BE2C (cell line): ENCODE data around the gene ZNF276.
"Not testable (repeated sequence)": the region's sequence is repeated elsewhere in the genome, so short reads cannot be mapped to it uniquely, and the experiment has no call there.

Experiments used
- DNase-seq: peaks from one replicate; pipeline ENCODE4 v3.0.0-alpha.2; 2020
- H3K27me3 ChIP-seq: fragments of 250-450 bp; sonication (Bioruptor Pico); 2 replicates; pipeline ENCODE4 v1.5.1; 2020; ENCODE audit warnings: mild to moderate bottlenecking
- H3K36me3 ChIP-seq: fragments of 250-450 bp; sonication (Bioruptor Pico); 2 replicates; pipeline ENCODE4 v1.5.1; 2020; ENCODE audit warnings: mild to moderate bottlenecking
- H3K4me1 ChIP-seq: fragments of 250-450 bp; sonication (Bioruptor Pico); 2 replicates; pipeline ENCODE4 v1.5.1; 2020
- H3K4me3 ChIP-seq: 2 replicates; pipeline ENCODE4 v1.5.1; 2011; ENCODE audit warnings: low read depth, low read length
- H3K9me3 ChIP-seq: fragments of 250-450 bp; sonication (Bioruptor Pico); 2 replicates; pipeline ENCODE4 v1.5.1; 2020
- TF ChIP-seq, protein P1 (sequence below): IDR thresholded peaks from 2 replicates; pipeline ENCODE4 v1.5.1; 2012; ENCODE audit warnings: mild to moderate bottlenecking, low read depth, low read length

ZNF276 gene

GRCh38 chr16:89691986-89692569, 29.3 kb upstream of the ZNF276 start:
- peaks cover 47% of the 10 kb centered on the region for H3K36me3 ChIP-seq
- TF ChIP-seq, protein P1, sequence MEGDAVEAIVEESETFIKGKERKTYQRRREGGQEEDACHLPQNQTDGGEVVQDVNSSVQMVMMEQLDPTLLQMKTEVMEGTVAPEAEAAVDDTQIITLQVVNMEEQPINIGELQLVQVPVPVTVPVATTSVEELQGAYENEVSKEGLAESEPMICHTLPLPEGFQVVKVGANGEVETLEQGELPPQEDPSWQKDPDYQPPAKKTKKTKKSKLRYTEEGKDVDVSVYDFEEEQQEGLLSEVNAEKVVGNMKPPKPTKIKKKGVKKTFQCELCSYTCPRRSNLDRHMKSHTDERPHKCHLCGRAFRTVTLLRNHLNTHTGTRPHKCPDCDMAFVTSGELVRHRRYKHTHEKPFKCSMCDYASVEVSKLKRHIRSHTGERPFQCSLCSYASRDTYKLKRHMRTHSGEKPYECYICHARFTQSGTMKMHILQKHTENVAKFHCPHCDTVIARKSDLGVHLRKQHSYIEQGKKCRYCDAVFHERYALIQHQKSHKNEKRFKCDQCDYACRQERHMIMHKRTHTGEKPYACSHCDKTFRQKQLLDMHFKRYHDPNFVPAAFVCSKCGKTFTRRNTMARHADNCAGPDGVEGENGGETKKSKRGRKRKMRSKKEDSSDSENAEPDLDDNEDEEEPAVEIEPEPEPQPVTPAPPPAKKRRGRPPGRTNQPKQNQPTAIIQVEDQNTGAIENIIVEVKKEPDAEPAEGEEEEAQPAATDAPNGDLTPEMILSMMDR: no peak

DNA sequence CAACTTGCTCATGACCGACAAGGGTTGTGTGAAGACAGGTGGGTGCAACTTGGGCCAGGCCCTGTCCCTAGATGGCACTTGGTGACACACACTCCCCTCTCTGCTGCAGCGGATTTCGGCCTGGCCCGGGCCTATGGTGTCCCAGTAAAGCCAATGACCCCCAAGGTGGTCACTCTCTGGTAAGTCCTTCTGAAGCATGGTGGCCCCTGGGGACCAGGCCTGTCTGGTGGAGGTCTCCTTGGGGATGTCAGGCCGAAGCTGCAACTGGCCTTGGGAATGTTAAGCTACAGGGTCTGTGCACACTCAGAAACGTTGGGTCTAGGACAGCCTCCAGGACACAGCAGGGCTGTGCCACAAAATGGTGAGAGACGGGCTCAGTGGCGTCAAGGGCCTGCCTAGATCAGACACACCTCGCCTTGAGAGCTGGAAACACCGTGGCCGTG, 28.0 kb upstream of the ZNF276 start:
- Histone ChIP-seq H3K4me3 (no peak overlapping the region), H3K27me3 (no peaks in the 10 kb centered on the region), H3K9me3 (no peaks in the 10 kb centered on the region), H3K36me3 (peaks cover 47% of the 10 kb centered on the region), H3K4me1 (peaks cover 16% of the 10 kb centered on the region)
- no peak for DNase-seq
- TF ChIP-seq, protein P1: no peak

More at GRCh38 chr16:89691986-89692569, 29.3 kb upstream of the ZNF276 start:
- Histone ChIP-seq H3K4me1 (peaks cover 6% of the 10 kb centered on the region), H3K4me3 (no peak overlapping the region), H3K9me3 (no peaks in the 10 kb centered on the region), H3K27me3 (no peaks in the 10 kb centered on the region)
- DNase-seq: no peak

- no peaks in the 10 kb centered on the region for H3K27me3 ChIP-seq
- no peak for DNase-seq
- H3K4me3 ChIP-seq: no peak overlapping the region
- TF ChIP-seq, protein P1: no peak
- peaks cover 16% of the 10 kb centered on the region for H3K4me1 ChIP-seq
- no peaks in the 10 kb centered on the region for H3K9me3 ChIP-seq
- H3K36me3 ChIP-seq: peaks cover 46% of the 10 kb centered on the region
These were observed 27.2 kb upstream of the ZNF276 start for GRCh38 chr16:89693931-89694783.

- Histone ChIP-seq H3K4me1 (peaks cover 17% of the 10 kb centered on the region), H3K36me3 (peaks cover 42% of the 10 kb centered on the region)
These were observed 26.6 kb upstream of the ZNF276 start for GRCh38 chr16:89694784-89695085.

DNA sequence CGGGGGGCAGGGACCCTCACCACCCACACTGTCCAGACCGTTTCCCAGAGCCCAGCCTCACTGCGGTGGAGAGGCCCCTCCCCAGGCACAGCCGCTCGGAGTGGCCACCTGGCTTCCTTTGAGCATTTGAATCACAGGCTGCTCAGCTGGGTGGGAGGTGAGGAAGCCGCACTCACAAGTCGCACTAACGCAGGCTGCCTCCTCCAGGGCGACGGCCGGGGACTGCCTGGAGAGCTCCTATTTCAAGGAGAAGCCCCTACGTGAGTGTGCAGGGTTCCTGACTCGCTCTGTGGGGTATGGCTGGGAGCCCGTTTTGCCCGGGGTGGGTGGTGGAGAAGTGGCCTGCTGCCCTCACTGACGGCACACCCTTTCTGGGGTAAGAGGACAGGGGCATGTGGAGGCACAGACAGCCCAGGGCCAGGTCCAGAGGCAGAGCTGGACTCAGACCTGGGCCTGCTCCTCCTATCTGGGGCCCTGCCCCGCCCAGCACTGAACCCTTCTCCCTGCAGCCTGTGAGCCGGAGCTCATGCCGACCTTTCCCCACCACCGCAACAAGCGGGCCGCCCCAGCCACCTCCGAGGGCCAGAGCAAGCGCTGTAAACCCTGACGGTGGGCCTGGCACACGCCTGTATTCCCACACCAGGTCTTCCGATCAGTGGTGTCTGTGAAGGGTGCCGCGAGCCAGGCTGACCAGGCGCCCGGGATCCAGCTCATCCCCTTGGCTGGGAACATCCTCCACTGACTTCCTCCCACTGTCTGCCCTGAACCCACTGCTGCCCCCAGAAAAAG, 26.1 kb upstream of the ZNF276 start:
- Histone ChIP-seq H3K36me3 (peaks cover 42% of the 10 kb centered on the region), H3K4me3 (no peak overlapping the region), H3K4me1 (peaks cover 20% of the 10 kb centered on the region), H3K9me3 (no peaks in the 10 kb centered on the region), H3K27me3 (no peaks in the 10 kb centered on the region)
- DNase-seq: no peak
- TF ChIP-seq, protein P1: no peak

More at GRCh38 chr16:89694784-89695085, 26.6 kb upstream of the ZNF276 start:
- H3K27me3 ChIP-seq, H3K9me3 ChIP-seq, DNase-seq, H3K4me3 ChIP-seq: not testable (repeated sequence)

DNA sequence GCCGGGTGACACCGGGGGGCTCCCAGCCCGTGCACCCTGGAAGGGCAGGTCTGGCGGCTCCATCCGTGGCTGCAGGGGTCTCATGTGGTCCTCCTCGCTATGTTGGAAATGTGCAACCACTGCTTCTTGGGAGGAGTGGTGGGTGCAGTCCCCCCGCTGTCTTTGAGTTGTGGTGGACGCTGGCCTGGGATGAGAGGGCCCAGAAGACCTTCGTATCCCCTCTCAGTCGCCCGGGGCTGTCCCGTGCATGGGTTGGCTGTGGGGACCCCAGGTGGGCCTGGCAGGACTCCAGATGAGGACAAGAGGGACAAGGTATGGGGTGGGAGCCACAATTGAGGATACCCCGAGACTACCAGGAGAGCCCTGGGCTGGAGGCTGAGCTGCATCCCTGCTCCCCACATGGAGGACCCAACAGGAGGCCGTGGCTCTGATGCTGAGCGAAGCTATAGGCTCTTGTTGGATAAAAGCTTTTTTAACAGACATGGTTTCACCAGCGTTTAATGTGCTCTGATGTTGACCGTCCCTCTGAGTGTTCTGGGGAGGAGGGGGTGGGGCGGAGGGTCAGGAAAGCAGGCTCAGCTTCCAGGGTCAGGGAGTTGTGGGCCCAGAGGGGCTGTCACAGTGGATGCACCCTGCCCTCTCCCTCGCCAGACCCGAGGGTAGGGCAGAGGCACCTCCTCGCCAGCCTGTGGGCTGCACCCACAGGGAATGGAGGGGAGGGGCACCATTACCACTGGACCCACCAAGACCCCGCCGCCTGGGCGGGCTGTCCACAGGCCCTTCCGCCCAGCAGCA, 25.3 kb upstream of the ZNF276 start:
- H3K36me3 ChIP-seq: peaks cover 38% of the 10 kb centered on the region
- H3K4me3 ChIP-seq: no peak overlapping the region
- H3K4me1 ChIP-seq: peaks cover 23% of the 10 kb centered on the region
- TF ChIP-seq, protein P1: no peak
- no peak for DNase-seq
- H3K27me3 ChIP-seq: no peaks in the 10 kb centered on the region
- no peaks in the 10 kb centered on the region for H3K9me3 ChIP-seq
